Activated CD4-positive, alpha-beta T cell treated with anti-CD3 and anti-CD28 coated beads for 4 hours (primary cell): ENCODE results near the gene LAMB1.
"Not testable (repeated sequence)": the region's sequence is repeated elsewhere in the genome, so short reads cannot be mapped to it uniquely, and the experiment has no call there.

ENCODE experiments used
- DNase-seq, 2 donors: peaks; one replicate each; pipeline ENCODE4 v3.0.0-alpha.2; 2020

The LAMB1 gene

GRCh38 chr7:107967420-107967819 is 35.5 kb downstream of the LAMB1 start:
- DNase-seq: no peak

- no peak for DNase-seq
These were observed 36.2 kb downstream of the LAMB1 start for GRCh38 chr7:107966711-107967110.

GRCh38 chr7:107964510-107964909 is 38.5 kb downstream of the LAMB1 start:
- DNase-seq: no peak

- no peak for DNase-seq
These were observed 40.1 kb downstream of the LAMB1 start for GRCh38 chr7:107962817-107963216.

- DNase-seq: no peak
These were observed 41.6 kb downstream of the LAMB1 start for GRCh38 chr7:107961405-107961804.

- no peak for DNase-seq
These were observed 42.7 kb downstream of the LAMB1 start for GRCh38 chr7:107960272-107960671.

GRCh38 chr7:107959527-107959898 is 43.4 kb downstream of the LAMB1 start:
- no peak for DNase-seq

- no peak for DNase-seq
These were observed 44.0 kb downstream of the LAMB1 start for GRCh38 chr7:107958764-107959526.

GRCh38 chr7:107957436-107957835 is 45.5 kb downstream of the LAMB1 start:
- no peak for DNase-seq

- DNase-seq: not testable (repeated sequence)
These were observed 46.0 kb downstream of the LAMB1 start for GRCh38 chr7:107956950-107957349.

GRCh38 chr7:107955394-107955793 is 47.6 kb downstream of the LAMB1 start:
- no peak for DNase-seq

- no peak for DNase-seq
These were observed 49.0 kb downstream of the LAMB1 start for GRCh38 chr7:107953924-107954303.

- DNase-seq: no peak
These were observed 49.6 kb downstream of the LAMB1 start for GRCh38 chr7:107953265-107953923.

- no peak for DNase-seq
These were observed 51.1 kb downstream of the LAMB1 start for GRCh38 chr7:107951896-107952295.

- DNase-seq: no peak
These were observed 51.7 kb downstream of the LAMB1 start for GRCh38 chr7:107951172-107951787.

- no peak for DNase-seq
These were observed 53.5 kb downstream of the LAMB1 start for GRCh38 chr7:107949443-107949935.

- DNase-seq: no peak
These were observed 54.1 kb downstream of the LAMB1 start for GRCh38 chr7:107948645-107949442.

GRCh38 chr7:107946881-107947280 is 56.1 kb downstream of the LAMB1 start:
- DNase-seq: no peak

- DNase-seq: no peak
These were observed 56.5 kb downstream of the LAMB1 start for GRCh38 chr7:107946451-107946850.

- DNase-seq: no peak
These were observed 57.6 kb downstream of the LAMB1 start for GRCh38 chr7:107945332-107945731.

GRCh38 chr7:107944411-107945169 is 58.4 kb downstream of the LAMB1 start:
- no peak for DNase-seq

GRCh38 chr7:107943018-107943417 is 59.9 kb downstream of the LAMB1 start:
- no peak for DNase-seq
